A549 (cell line): ENCODE data around the gene SECISBP2L. TPM values are rescaled to one million over a fixed set of nuclear protein-coding genes. Genes with fewer than 3 reads are reported as not detected.
A peak's percentile ranks its signal among the peaks of the same experiment; 100 is the strongest.

Experiments
- ATAC-seq, 2 experiments: fragments of 200-7000 bp in 1 of 2; fragments of >200 bp in 1 of 2; cut with Nextera tagmentation in 1 of 2; cut with Tn5 transposase in 1 of 2; 3 replicates each; pipeline versions ENCODE4 v1.8.0 to v1.9.1; 2018 to 2020; ENCODE audit warnings: mild to moderate bottlenecking in 1 of 2, moderate library complexity in 1 of 2
- CTCF ChIA-PET: fragments of 300-600 bp; sonication (Branson Sonifier 250); formaldehyde crosslinking; extraction: SDS; loops from one replicate; lab custom pipeline; 2021; ENCODE audit warnings: antibody characterized with exemption, inconsistent platforms; lab: Yijun Ruan, JAX
- POLR2A ChIA-PET: fragments of 350-600 bp; formaldehyde crosslinking; extraction: SDS; loops from one replicate; lab custom pipeline; 2021; ENCODE audit warnings: antibody characterized with exemption, inconsistent platforms; lab: Yijun Ruan, JAX
- DNase-seq, 2 experiments: peaks; one replicate each; pipeline versions ENCODE4 v3.0.0 to v3.0.0-alpha.2; 2011 to 2016; ENCODE audit warnings: low read depth in 1 of 2, low spot score in 1 of 2
- FAIRE-seq: peaks from 2 replicates; lab custom pipeline; 2011; peaks lifted over from hg19 to GRCh38; lab: Jason Lieb, UNC
- H3K27ac ChIP-seq, 2 experiments: fragments of >200 bp; sonication (Bioruptor Twin); formaldehyde crosslinking; 3 replicates each; pipeline ENCODE4 v1.5.1; 2016 to 2017
- H3K4me1 ChIP-seq: fragments of >200 bp; sonication (Bioruptor Twin); formaldehyde crosslinking; 3 replicates; pipeline ENCODE4 v1.6.1; 2016
- H3K4me2 ChIP-seq: fragments of >200 bp; sonication (Bioruptor Twin); formaldehyde crosslinking; 3 replicates; pipeline ENCODE4 v1.6.1; 2016
- H3K4me3 ChIP-seq: fragments of >200 bp; sonication (Bioruptor Twin); formaldehyde crosslinking; 3 replicates; pipeline ENCODE4 v1.5.1; 2016
- H3K9me3 ChIP-seq: fragments of >200 bp; sonication (Bioruptor Twin); formaldehyde crosslinking; 3 replicates; pipeline ENCODE4 v1.6.1; 2016
- CBX8 ChIP-seq: fragments of 200-600 bp; sonication (generic); IDR thresholded peaks from 2 replicates; pipeline ENCODE4 v1.6.1; 2016
- CEBPB ChIP-seq, 2 experiments: fragments of >200 bp in 1 of 2; sonication (Bioruptor Twin) in 1 of 2; formaldehyde crosslinking in 1 of 2; IDR thresholded peaks; 2 replicates each; pipeline ENCODE4 v1.6.1; 2012 to 2016
- EHMT2 ChIP-seq: fragments of 200-600 bp; sonication (generic); IDR thresholded peaks from 2 replicates; pipeline ENCODE4 v1.6.1; 2016; ENCODE audit warnings: antibody characterized with exemption, low read depth, mild to moderate bottlenecking, moderate library complexity
- HOXA7 ChIP-seq: fragments of 250-450 bp; sonication (Bioruptor Pico); IDR thresholded peaks from 2 replicates; pipeline ENCODE4 v1.5.0; 2020; ENCODE audit warnings: mild to moderate bottlenecking, moderate library complexity
- HOXB5 ChIP-seq: fragments of 250-450 bp; sonication (Bioruptor Pico); IDR thresholded peaks from 2 replicates; pipeline ENCODE4 v1.5.0; 2020; ENCODE audit warnings: mild to moderate bottlenecking, moderate library complexity
- MAZ ChIP-seq: fragments of 150-350 bp; IDR thresholded peaks from 2 replicates; pipeline ENCODE4 v1.6.1; 2014; ENCODE audit warnings: antibody characterized with exemption, low read depth, low read length, borderline replicate concordance
- MYC ChIP-seq: IDR thresholded peaks from 2 replicates; pipeline ENCODE4 v1.6.1; 2012; ENCODE audit warnings: mild to moderate bottlenecking, inconsistent platforms, low read length, improper control_type of control experiment, borderline replicate concordance
- NFE2L2 ChIP-seq: fragments of 150-350 bp; conservative IDR thresholded peaks from 2 replicates; pipeline ENCODE4 v1.6.1; 2014; ENCODE audit warnings: low read length
- NR3C1 ChIP-seq: fragments of >200 bp; sonication (Bioruptor Twin); formaldehyde crosslinking; IDR thresholded peaks from 3 replicates; pipeline ENCODE4 v1.6.1; 2017
- PHF8 ChIP-seq: fragments of 200-600 bp; sonication (generic); IDR thresholded peaks from 2 replicates; pipeline ENCODE4 v1.6.1; 2016; ENCODE audit warnings: low read depth, mild to moderate bottlenecking, antibody characterized with exemption, moderate library complexity, borderline replicate concordance
- POLR2A ChIP-seq: IDR thresholded peaks from 2 replicates; pipeline ENCODE4 v1.6.1; 2012; ENCODE audit warnings: mild to moderate bottlenecking, low read length
- RAD21 ChIP-seq, 2 experiments: fragments of >200 bp in 1 of 2; sonication (Bioruptor Twin) in 1 of 2; formaldehyde crosslinking in 1 of 2; IDR thresholded peaks in 1 of 2; conservative IDR thresholded peaks in 1 of 2; 2 replicates in 1 of 2; 3 replicates in 1 of 2; pipeline ENCODE4 v1.6.1; 2012 to 2018; ENCODE audit warnings: inconsistent platforms in 1 of 2
- RCOR1 ChIP-seq: fragments of 150-350 bp; IDR thresholded peaks from 2 replicates; pipeline ENCODE4 v1.6.1; 2014; ENCODE audit warnings: antibody characterized with exemption, low read length, low read depth
- RFX5 ChIP-seq: fragments of 450-650 bp; IDR thresholded peaks from 2 replicates; pipeline ENCODE4 v1.7.1; 2014; ENCODE audit warnings: antibody characterized with exemption, mild to moderate bottlenecking, moderate library complexity
- RNF2 ChIP-seq: fragments of 200-600 bp; sonication (generic); IDR thresholded peaks from 2 replicates; pipeline ENCODE4 v1.6.1; 2016; ENCODE audit warnings: low read depth, mild to moderate bottlenecking, antibody characterized with exemption, moderate library complexity, borderline replicate concordance
- SMC3 ChIP-seq: fragments of >200 bp; sonication (Bioruptor Twin); formaldehyde crosslinking; IDR thresholded peaks from 3 replicates; pipeline ENCODE4 v1.6.1; 2018; ENCODE audit warnings: inconsistent platforms
- TFCP2L1 ChIP-seq: fragments of 250-450 bp; sonication (Bioruptor Pico); IDR thresholded peaks from 2 replicates; pipeline ENCODE4 v1.5.0; 2021; ENCODE audit warnings: mild to moderate bottlenecking
- WGBS: methylation state at CpG from one replicate; pipeline ENCODE4 v1.1.6; 2017; ENCODE audit errors: missing lambda C conversion rate; 5-methylcytosine and 5-hydroxymethylcytosine counted together
- polyA plus RNA-seq, 4 experiments: library from polyadenylated mRNA; depleted of rRNA in 3 of 4; stranded (reverse); fragments of >200 nt; fragmentation: RNase III in 1 of 4; extraction: RNeasy Plus Mini Kit Qiagen cat#74134 plus additional on column Dnase treatment in 1 of 4; gene quantifications; 2 replicates in 3 of 4; 3 replicates in 1 of 4; pipeline ENCODE4 v1.2.3, GENCODE V29; 2011 to 2017
- TF ChIP-seq, protein P1 (sequence below): fragments of >200 bp; sonication (Bioruptor Twin); formaldehyde crosslinking; IDR thresholded peaks from 3 replicates; pipeline ENCODE4 v1.5.1; 2016
- TF ChIP-seq, protein P2 (sequence below): fragments of 250-450 bp; sonication (Bioruptor Pico); IDR thresholded peaks from 2 replicates; pipeline ENCODE4 v1.5.0; 2021; ENCODE audit warnings: mild to moderate bottlenecking, moderate library complexity, borderline replicate concordance
- TF ChIP-seq, protein P3 (sequence below): IDR thresholded peaks from 2 replicates; pipeline ENCODE4 v1.6.1; 2012
- TF ChIP-seq, protein P4 (sequence below): fragments of 450-650 bp; IDR thresholded peaks from 2 replicates; pipeline ENCODE4 v1.6.1; 2014; ENCODE audit warnings: antibody characterized with exemption

SECISBP2L gene
- polyA plus RNA-seq, 2 of the 4 experiments (the other 2 are of a cell fraction), result 7.5 to 15.0 TPM

DNA sequence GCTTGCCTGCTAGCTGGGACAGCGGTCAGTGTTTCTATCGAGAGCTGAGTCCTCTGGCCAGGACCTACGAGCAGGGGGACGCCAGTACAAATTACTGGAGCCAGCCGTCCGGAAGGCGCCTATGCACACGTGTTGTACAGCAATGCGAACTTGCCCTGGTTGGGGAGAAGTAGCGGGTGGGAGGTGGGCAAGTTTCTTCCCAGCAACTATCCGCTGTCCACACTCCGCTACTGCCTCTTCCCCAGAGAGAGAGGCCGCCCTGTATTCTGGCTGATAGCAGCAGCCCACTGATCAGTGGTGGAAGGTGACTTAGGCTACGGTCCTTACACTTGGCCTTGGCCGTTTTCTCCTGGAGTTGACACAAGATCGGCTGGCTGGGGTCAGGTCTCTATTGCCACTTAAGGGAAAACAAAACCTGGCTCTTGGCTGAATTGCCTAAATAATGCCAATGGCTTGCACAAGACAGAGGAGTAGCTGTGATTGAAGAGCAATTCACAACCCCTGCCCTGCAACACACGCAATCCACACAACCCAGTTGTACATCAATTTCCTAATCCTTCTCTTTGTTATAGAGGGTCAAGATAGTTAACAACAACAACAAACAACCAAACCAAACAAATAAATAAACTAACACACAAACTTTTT, 69.7 kb downstream of the SECISBP2L start:
- ChIA-PET CTCF (interaction anchor here (0.8 to 5.5 kb wide), 14 partner anchors 10 to 1169 kb away, joined by 3 to 52 read pairs (median 4); partner anchors contain the start of genes CEP152, EID1 and SHC4), POLR2A (no interaction called here)
- TF ChIP-seq EHMT2 (no peak), PHF8 (no peak), MAZ (no peak), RCOR1 (no peak), HOXA7 (CRISPR knock-in tag) (no peak), RFX5 (no peak)
- TF ChIP-seq, protein P1, sequence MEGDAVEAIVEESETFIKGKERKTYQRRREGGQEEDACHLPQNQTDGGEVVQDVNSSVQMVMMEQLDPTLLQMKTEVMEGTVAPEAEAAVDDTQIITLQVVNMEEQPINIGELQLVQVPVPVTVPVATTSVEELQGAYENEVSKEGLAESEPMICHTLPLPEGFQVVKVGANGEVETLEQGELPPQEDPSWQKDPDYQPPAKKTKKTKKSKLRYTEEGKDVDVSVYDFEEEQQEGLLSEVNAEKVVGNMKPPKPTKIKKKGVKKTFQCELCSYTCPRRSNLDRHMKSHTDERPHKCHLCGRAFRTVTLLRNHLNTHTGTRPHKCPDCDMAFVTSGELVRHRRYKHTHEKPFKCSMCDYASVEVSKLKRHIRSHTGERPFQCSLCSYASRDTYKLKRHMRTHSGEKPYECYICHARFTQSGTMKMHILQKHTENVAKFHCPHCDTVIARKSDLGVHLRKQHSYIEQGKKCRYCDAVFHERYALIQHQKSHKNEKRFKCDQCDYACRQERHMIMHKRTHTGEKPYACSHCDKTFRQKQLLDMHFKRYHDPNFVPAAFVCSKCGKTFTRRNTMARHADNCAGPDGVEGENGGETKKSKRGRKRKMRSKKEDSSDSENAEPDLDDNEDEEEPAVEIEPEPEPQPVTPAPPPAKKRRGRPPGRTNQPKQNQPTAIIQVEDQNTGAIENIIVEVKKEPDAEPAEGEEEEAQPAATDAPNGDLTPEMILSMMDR, result no peak
- TF ChIP-seq, protein P2, sequence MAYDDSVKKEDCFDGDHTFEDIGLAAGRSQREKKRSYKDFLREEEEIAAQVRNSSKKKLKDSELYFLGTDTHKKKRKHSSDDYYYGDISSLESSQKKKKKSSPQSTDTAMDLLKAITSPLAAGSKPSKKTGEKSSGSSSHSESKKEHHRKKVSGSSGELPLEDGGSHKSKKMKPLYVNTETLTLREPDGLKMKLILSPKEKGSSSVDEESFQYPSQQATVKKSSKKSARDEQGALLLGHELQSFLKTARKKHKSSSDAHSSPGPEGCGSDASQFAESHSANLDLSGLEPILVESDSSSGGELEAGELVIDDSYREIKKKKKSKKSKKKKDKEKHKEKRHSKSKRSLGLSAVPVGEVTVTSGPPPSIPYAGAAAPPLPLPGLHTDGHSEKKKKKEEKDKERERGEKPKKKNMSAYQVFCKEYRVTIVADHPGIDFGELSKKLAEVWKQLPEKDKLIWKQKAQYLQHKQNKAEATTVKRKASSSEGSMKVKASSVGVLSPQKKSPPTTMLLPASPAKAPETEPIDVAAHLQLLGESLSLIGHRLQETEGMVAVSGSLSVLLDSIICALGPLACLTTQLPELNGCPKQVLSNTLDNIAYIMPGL (CRISPR knock-in tag), result no peak
- Histone ChIP-seq H3K4me2 (peak overlapping the region; percentile 85), H3K27ac (peak overlapping the region; percentile 88 to 96; a peak in 5 of 6 replicates), H3K4me3 (peak overlapping the region; percentile 60; the same call in 1 of the 3 replicates), H3K9me3 (no peaks in the 10 kb centered on the region), H3K4me1 (0 out of 3 replicates have a peak, but pooled peaks cover 5% of the 10 kb centered on the region)
- ATAC-seq (peak; percentile 9 to 13; a peak in 2 of 6 replicates), FAIRE-seq (no peak), DNase-seq (no peak)
- 94% methylated on average over 17 of the region's 17 CpGs for WGBS

DNA sequence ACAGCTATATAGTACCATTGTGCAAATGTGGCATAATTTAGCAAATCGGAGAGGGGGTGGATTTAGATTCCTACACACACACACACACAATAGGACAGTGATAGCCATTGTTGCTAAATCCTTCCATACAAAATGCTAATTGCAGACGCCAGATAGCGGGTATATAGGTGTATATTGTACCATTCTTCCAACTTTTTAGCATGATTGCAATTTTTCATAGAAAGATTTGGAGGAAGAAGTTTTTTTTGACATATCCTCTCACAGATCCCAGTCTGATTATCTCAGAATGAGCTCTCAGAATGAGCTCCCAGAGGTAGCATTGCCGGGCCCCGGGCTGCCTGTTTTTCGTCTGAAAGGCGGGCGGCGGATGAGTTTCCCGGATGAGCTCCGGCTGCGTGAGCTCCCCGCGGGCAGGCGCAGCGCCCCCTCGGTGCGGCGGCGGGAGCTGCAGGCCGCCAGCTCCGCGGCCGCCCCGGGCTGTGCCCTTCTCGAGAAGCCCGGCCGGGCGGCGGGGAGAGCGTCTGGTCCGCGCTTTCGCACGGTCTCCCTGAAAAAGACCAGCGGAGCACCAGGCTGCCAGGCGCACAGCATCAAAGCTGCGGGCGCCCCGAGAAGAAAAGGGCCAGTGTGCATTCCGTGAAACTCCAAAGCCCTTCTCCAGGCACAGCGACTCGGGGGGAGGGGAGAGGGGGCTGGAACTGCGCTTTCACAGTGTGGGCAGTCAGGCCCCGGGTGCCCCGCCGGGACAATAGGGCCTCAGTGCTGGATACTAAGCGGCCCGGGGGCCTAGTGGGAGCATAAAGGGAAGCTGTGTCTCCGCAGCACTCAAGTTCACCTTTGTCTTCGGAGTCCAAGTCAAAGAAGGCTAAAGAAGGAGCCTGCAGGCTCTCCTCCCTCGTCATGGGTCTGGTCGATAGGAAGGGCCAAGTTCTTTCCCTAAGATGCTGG, 70.5 kb downstream of the SECISBP2L start:
- 0 out of 3 replicates have a peak, but pooled peaks cover 5% of the 10 kb centered on the region for H3K4me1 ChIP-seq
- peak; percentile 52 for TF ChIP-seq SMC3
- TF ChIP-seq, protein P3, sequence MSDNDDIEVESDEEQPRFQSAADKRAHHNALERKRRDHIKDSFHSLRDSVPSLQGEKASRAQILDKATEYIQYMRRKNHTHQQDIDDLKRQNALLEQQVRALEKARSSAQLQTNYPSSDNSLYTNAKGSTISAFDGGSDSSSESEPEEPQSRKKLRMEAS, result peak; percentile 31; the same call in 1 of the 2 replicates
- no peak for TF ChIP-seq RNF2
- TF ChIP-seq, protein P4, sequence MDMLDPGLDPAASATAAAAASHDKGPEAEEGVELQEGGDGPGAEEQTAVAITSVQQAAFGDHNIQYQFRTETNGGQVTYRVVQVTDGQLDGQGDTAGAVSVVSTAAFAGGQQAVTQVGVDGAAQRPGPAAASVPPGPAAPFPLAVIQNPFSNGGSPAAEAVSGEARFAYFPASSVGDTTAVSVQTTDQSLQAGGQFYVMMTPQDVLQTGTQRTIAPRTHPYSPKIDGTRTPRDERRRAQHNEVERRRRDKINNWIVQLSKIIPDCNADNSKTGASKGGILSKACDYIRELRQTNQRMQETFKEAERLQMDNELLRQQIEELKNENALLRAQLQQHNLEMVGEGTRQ, result no peak
- TF ChIP-seq NR3C1, result no peak
- no peak for TF ChIP-seq NFE2L2
- no peak for TF ChIP-seq EHMT2
- no peak for TF ChIP-seq HOXB5
- TF ChIP-seq TFCP2L1, result no peak
- TF ChIP-seq, protein P1, result peak; percentile 67
- no peak for TF ChIP-seq RFX5
- TF ChIP-seq CBX8, result no peak
- no peak for TF ChIP-seq CEBPB (IDR thresholded peaks at IDR 0.05)
- peak; percentile 26; the same call in 1 of the 2 replicates for TF ChIP-seq PHF8
- peak; percentile 34 to 49; a peak in 3 of 5 replicates for TF ChIP-seq RAD21 (conservative IDR thresholded peaks at IDR 0.05 in 1 of 2, IDR thresholded peaks at IDR 0.05 in 1 of 2)
- peak; percentile 27; the same call in 1 of the 2 replicates for TF ChIP-seq POLR2A
- no peak for TF ChIP-seq HOXA7 (CRISPR knock-in tag)
- TF ChIP-seq MYC, result no peak
- TF ChIP-seq, all 56 proteins: peak for 6
- ATAC-seq, result peak; percentile 97 to 99
- Histone ChIP-seq H3K9me3 (no peaks in the 10 kb centered on the region), H3K4me2 (peak overlapping the region; percentile 85), H3K4me3 (peak overlapping the region; percentile 60), H3K27ac (peak overlapping the region; percentile 88 to 96)
- POLR2A ChIA-PET, result interaction anchor here (0.6 to 1.1 kb wide), 4 partner anchors 10 to 98 kb away, joined by 3 to 9 read pairs (median 6); partner anchors contain the start of genes EID1 and SHC4
- no peak for FAIRE-seq
- CTCF ChIA-PET, result interaction anchor here (0.5 to 5.5 kb wide), 26 partner anchors 10 to 1169 kb away, joined by 3 to 52 read pairs (median 4); partner anchors contain the start of genes CEP152, EID1 and SHC4
- 17% methylated on average over 11 of the region's 53 CpGs for WGBS
- DNase-seq, result peak; percentile 46 to 74
